A549 (cell line): Measurements from ENCODE around the gene VPS50. TPM values are rescaled to one million over a fixed set of nuclear protein-coding genes. Genes with fewer than 3 reads are reported as not detected.
"Not testable (repeated sequence)": the region's sequence is repeated elsewhere in the genome, so short reads cannot be mapped to it uniquely, and the experiment has no call there.

Experiments
- ATAC-seq, 2 experiments: fragments of 200-7000 bp in 1 of 2; fragments of >200 bp in 1 of 2; cut with Nextera tagmentation in 1 of 2; cut with Tn5 transposase in 1 of 2; 3 replicates each; pipeline versions ENCODE4 v1.8.0 to v1.9.1; 2018 to 2020; ENCODE audit warnings: mild to moderate bottlenecking in 1 of 2, moderate library complexity in 1 of 2
- CTCF ChIA-PET: fragments of 300-600 bp; sonication (Branson Sonifier 250); formaldehyde crosslinking; extraction: SDS; loops from one replicate; lab custom pipeline; 2021; ENCODE audit warnings: antibody characterized with exemption, inconsistent platforms; lab: Yijun Ruan, JAX
- POLR2A ChIA-PET: fragments of 350-600 bp; formaldehyde crosslinking; extraction: SDS; loops from one replicate; lab custom pipeline; 2021; ENCODE audit warnings: antibody characterized with exemption, inconsistent platforms; lab: Yijun Ruan, JAX
- DNase-seq, 2 experiments: peaks; one replicate each; pipeline versions ENCODE4 v3.0.0 to v3.0.0-alpha.2; 2011 to 2016; ENCODE audit warnings: low read depth in 1 of 2, low spot score in 1 of 2
- FAIRE-seq: peaks from 2 replicates; lab custom pipeline; 2011; peaks lifted over from hg19 to GRCh38; lab: Jason Lieb, UNC
- H3K27ac ChIP-seq, 2 experiments: fragments of >200 bp; sonication (Bioruptor Twin); formaldehyde crosslinking; 3 replicates each; pipeline ENCODE4 v1.5.1; 2016 to 2017
- H3K4me1 ChIP-seq: fragments of >200 bp; sonication (Bioruptor Twin); formaldehyde crosslinking; 3 replicates; pipeline ENCODE4 v1.6.1; 2016
- H3K4me2 ChIP-seq: fragments of >200 bp; sonication (Bioruptor Twin); formaldehyde crosslinking; 3 replicates; pipeline ENCODE4 v1.6.1; 2016
- H3K4me3 ChIP-seq: fragments of >200 bp; sonication (Bioruptor Twin); formaldehyde crosslinking; 3 replicates; pipeline ENCODE4 v1.5.1; 2016
- H3K9me3 ChIP-seq: fragments of >200 bp; sonication (Bioruptor Twin); formaldehyde crosslinking; 3 replicates; pipeline ENCODE4 v1.6.1; 2016
- CBX2 ChIP-seq: fragments of 200-600 bp; sonication (generic); IDR thresholded peaks from 2 replicates; pipeline ENCODE4 v1.6.1; 2016; ENCODE audit warnings: low read depth, mild to moderate bottlenecking, borderline replicate concordance
- CHD2 ChIP-seq: fragments of 150-350 bp; IDR thresholded peaks from 2 replicates; pipeline ENCODE4 v1.6.1; 2014; ENCODE audit warnings: low read length; ENCODE audit not compliant: partially characterized antibody
- CHD4 ChIP-seq: fragments of 200-600 bp; sonication (generic); IDR thresholded peaks from 2 replicates; pipeline ENCODE4 v1.6.1; 2016; ENCODE audit warnings: antibody characterized with exemption, mild to moderate bottlenecking, borderline replicate concordance
- E2F6 ChIP-seq: IDR thresholded peaks from 2 replicates; pipeline ENCODE4 v1.6.1; 2012; ENCODE audit warnings: low read depth, borderline replicate concordance
- FOSB ChIP-seq: fragments of 250-450 bp; sonication (Bioruptor Pico); IDR thresholded peaks from 2 replicates; pipeline ENCODE4 v1.5.0; 2020; ENCODE audit warnings: mild to moderate bottlenecking, moderate library complexity
- HES2 ChIP-seq: fragments of >200 bp; sonication (Bioruptor Twin); formaldehyde crosslinking; IDR thresholded peaks from 2 replicates; pipeline ENCODE4 v1.6.1; 2016
- HMGXB4 ChIP-seq: fragments of 250-450 bp; sonication (Bioruptor Pico); IDR thresholded peaks from 2 replicates; pipeline ENCODE4 v1.5.0; 2021; ENCODE audit warnings: mild to moderate bottlenecking, moderate library complexity, borderline replicate concordance
- HOXA7 ChIP-seq: fragments of 250-450 bp; sonication (Bioruptor Pico); IDR thresholded peaks from 2 replicates; pipeline ENCODE4 v1.5.0; 2020; ENCODE audit warnings: mild to moderate bottlenecking, moderate library complexity
- KDM1A ChIP-seq: fragments of 200-600 bp; sonication (generic); IDR thresholded peaks from 2 replicates; pipeline ENCODE4 v1.6.1; 2016; ENCODE audit warnings: low read depth, mild to moderate bottlenecking
- KDM5A ChIP-seq: fragments of 200-600 bp; sonication (generic); IDR thresholded peaks from 2 replicates; pipeline ENCODE4 v1.6.1; 2016; ENCODE audit warnings: antibody characterized with exemption, mild to moderate bottlenecking
- MAFK ChIP-seq: fragments of 450-650 bp; IDR thresholded peaks from 2 replicates; pipeline ENCODE4 v1.6.1; 2014; ENCODE audit not compliant: partially characterized antibody
- MYC ChIP-seq: IDR thresholded peaks from 2 replicates; pipeline ENCODE4 v1.6.1; 2012; ENCODE audit warnings: mild to moderate bottlenecking, inconsistent platforms, low read length, improper control_type of control experiment, borderline replicate concordance
- NFE2L2 ChIP-seq: fragments of 150-350 bp; conservative IDR thresholded peaks from 2 replicates; pipeline ENCODE4 v1.6.1; 2014; ENCODE audit warnings: low read length
- NR3C1 ChIP-seq: fragments of >200 bp; sonication (Bioruptor Twin); formaldehyde crosslinking; IDR thresholded peaks from 3 replicates; pipeline ENCODE4 v1.6.1; 2017
- PHF8 ChIP-seq: fragments of 200-600 bp; sonication (generic); IDR thresholded peaks from 2 replicates; pipeline ENCODE4 v1.6.1; 2016; ENCODE audit warnings: low read depth, mild to moderate bottlenecking, antibody characterized with exemption, moderate library complexity, borderline replicate concordance
- POLR2A ChIP-seq: IDR thresholded peaks from 2 replicates; pipeline ENCODE4 v1.6.1; 2012; ENCODE audit warnings: mild to moderate bottlenecking, low read length
- POLR2AphosphoS2 ChIP-seq: conservative IDR thresholded peaks from 2 replicates; pipeline ENCODE4 v1.6.1; 2012; ENCODE audit warnings: low read length, improper control_type of control experiment, inconsistent platforms
- RCOR1 ChIP-seq: fragments of 150-350 bp; IDR thresholded peaks from 2 replicates; pipeline ENCODE4 v1.6.1; 2014; ENCODE audit warnings: antibody characterized with exemption, low read length, low read depth
- RFX5 ChIP-seq: fragments of 450-650 bp; IDR thresholded peaks from 2 replicates; pipeline ENCODE4 v1.7.1; 2014; ENCODE audit warnings: antibody characterized with exemption, mild to moderate bottlenecking, moderate library complexity
- SMC3 ChIP-seq: fragments of >200 bp; sonication (Bioruptor Twin); formaldehyde crosslinking; IDR thresholded peaks from 3 replicates; pipeline ENCODE4 v1.6.1; 2018; ENCODE audit warnings: inconsistent platforms
- SREBF2 ChIP-seq: fragments of 450-650 bp; IDR thresholded peaks from 2 replicates; pipeline ENCODE4 v1.6.1; 2014; ENCODE audit warnings: mild to moderate bottlenecking, moderate library complexity
- TP53 ChIP-seq: fragments of 250-450 bp; sonication (Bioruptor Pico); IDR thresholded peaks from 2 replicates; pipeline ENCODE4 v1.5.0; 2021; ENCODE audit warnings: mild to moderate bottlenecking, moderate library complexity
- ZFP36 ChIP-seq: fragments of 450-650 bp; IDR thresholded peaks from 2 replicates; pipeline ENCODE4 v1.6.1; 2014; ENCODE audit warnings: borderline replicate concordance; ENCODE audit not compliant: partially characterized antibody
- ZSCAN20 ChIP-seq: fragments of 250-450 bp; sonication (Bioruptor Pico); IDR thresholded peaks from 2 replicates; pipeline ENCODE4 v1.8.0; 2022; ENCODE audit warnings: mild to moderate bottlenecking, moderate library complexity
- WGBS: methylation state at CpG from one replicate; pipeline ENCODE4 v1.1.6; 2017; ENCODE audit errors: missing lambda C conversion rate; 5-methylcytosine and 5-hydroxymethylcytosine counted together
- polyA plus RNA-seq, 4 experiments: library from polyadenylated mRNA; depleted of rRNA in 3 of 4; stranded (reverse); fragments of >200 nt; fragmentation: RNase III in 1 of 4; extraction: RNeasy Plus Mini Kit Qiagen cat#74134 plus additional on column Dnase treatment in 1 of 4; gene quantifications; 2 replicates in 3 of 4; 3 replicates in 1 of 4; pipeline ENCODE4 v1.2.3, GENCODE V29; 2011 to 2017

Gene VPS50
- polyA plus RNA-seq, 2 of the 4 experiments (the other 2 are of a cell fraction): 8.9 to 19.0 TPM

GRCh38 chr7:93332172-93332571 lies 100.0 kb downstream of the VPS50 start:
- TF ChIP-seq NFE2L2: no peak
- TF ChIP-seq CHD4: no peak
- no peak for TF ChIP-seq POLR2AphosphoS2
- no peak for TF ChIP-seq NR3C1
- TF ChIP-seq KDM1A: no peak
- no peak for TF ChIP-seq CBX2
- TF ChIP-seq TP53 (CRISPR knock-in tag): no peak
- TF ChIP-seq SMC3: no peak
- TF ChIP-seq HOXA7 (CRISPR knock-in tag): no peak
- no peak for TF ChIP-seq ZFP36
- no peak for TF ChIP-seq POLR2A
- no peak for TF ChIP-seq KDM5A
- DNase-seq (no peak), ATAC-seq (no peak), FAIRE-seq (no peak)
- no peaks in the 10 kb centered on the region for H3K4me1 ChIP-seq
- no peaks in the 10 kb centered on the region for H3K9me3 ChIP-seq
- no peak overlapping the region for H3K4me3 ChIP-seq
- ChIA-PET CTCF (no interaction called here), POLR2A (no interaction called here)
- 65% methylated on average over 2 of the region's 2 CpGs for WGBS
- H3K27ac ChIP-seq: no peak overlapping the region
- H3K4me2 ChIP-seq: no peak overlapping the region

GRCh38 chr7:93337052-93337451 lies 104.9 kb downstream of the VPS50 start:
- no peaks in the 10 kb centered on the region for H3K4me1 ChIP-seq
- WGBS: 90% methylated on average over 2 of the region's 2 CpGs
- ChIA-PET POLR2A (no interaction called here), CTCF (no interaction called here)
- FAIRE-seq (no peak), ATAC-seq (no peak), DNase-seq (no peak)
- no peak overlapping the region for H3K27ac ChIP-seq
- no peak for TF ChIP-seq ZSCAN20 (CRISPR knock-in tag)
- no peak for TF ChIP-seq NR3C1
- TF ChIP-seq CHD2: no peak
- TF ChIP-seq HES2: no peak
- TF ChIP-seq MAFK: no peak
- no peak for TF ChIP-seq SREBF2
- TF ChIP-seq MYC: no peak
- no peak for TF ChIP-seq FOSB (CRISPR knock-in tag)
- TF ChIP-seq HMGXB4 (CRISPR knock-in tag): no peak
- TF ChIP-seq PHF8: no peak
- TF ChIP-seq RCOR1: no peak
- TF ChIP-seq E2F6: no peak
- TF ChIP-seq RFX5: no peak
- H3K4me3 ChIP-seq: no peak overlapping the region
- no peaks in the 10 kb centered on the region for H3K9me3 ChIP-seq
- H3K4me2 ChIP-seq: no peak overlapping the region

DNA sequence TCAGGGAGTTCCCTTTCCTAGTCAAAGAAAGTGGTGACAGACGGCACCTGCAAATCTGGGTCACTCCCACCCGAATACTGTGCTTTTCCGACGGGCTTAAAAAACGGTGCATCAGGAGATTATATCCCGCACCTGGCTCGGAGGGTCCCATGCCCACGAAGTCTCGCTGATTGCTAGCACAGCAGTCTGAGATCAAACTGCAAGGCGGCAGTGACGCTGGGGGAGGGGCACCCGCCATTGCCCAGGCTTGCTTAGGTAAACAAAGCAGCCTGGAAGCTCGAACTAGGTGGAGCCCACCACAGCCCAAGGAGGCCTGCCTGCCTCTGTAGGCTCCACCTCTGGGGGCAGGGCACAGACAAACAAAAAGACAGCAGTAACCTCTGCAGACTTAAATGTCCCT lies 110.0 kb downstream of the VPS50 start:
- H3K4me3 ChIP-seq, POLR2A ChIA-PET, H3K9me3 ChIP-seq, DNase-seq, H3K4me1 ChIP-seq, H3K4me2 ChIP-seq, CTCF ChIA-PET, FAIRE-seq, ATAC-seq, H3K27ac ChIP-seq: not testable (repeated sequence)
- 96% methylated on average over 12 of the region's 13 CpGs for WGBS
